ENCODE measurements around the gene ARHGAP18. TPM values are rescaled to one million over a fixed set of nuclear protein-coding genes. Genes with fewer than 3 reads are reported as not detected.

The ARHGAP18 gene
- total RNA-seq, 1 experiment from 2014 or later: 2.4 TPM

DNA sequence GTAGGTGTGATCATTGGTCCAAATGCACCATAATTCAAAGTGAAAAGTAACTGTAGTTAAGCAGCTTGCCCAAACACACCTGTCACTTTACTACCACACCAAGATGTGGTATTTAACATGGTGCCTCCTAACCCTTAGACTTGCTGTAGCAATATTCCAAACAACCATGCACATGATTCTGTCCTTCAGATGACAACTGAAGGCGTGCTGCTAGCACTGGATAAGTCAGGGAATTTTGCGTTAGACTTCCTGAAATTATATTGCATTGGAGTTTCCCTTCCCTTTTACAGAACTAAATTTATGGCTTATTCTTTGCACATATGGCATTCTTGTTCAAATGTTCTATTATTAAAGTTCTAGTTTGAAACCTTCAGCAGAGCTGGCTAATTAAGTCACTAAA, 106.2 kb downstream of the ARHGAP18 start:
- Histone ChIP-seq H3K4me2 (ENCODE audit: insufficient read depth, insufficient read length, low read length) (no peak overlapping the region), H2BK15ac (ENCODE audit: low read depth, low read length) (no peak overlapping the region), H3K56ac (ENCODE audit: insufficient read length, low read depth, low read length) (no peak overlapping the region), H4K91ac (ENCODE audit: insufficient read length, low read depth, low read length) (no peak overlapping the region), H4K8ac (replicated peaks; ENCODE audit: insufficient read length, low read depth, low read length) (no peak overlapping the region), H3T11ph (ENCODE audit: low read length) (no peak overlapping the region), H3K9ac (ENCODE audit: extremely low read depth, insufficient read length, low read length) (no peak overlapping the region), H2AFZ (ENCODE audit: low read length) (no peak overlapping the region), H2BK120ac (ENCODE audit: low read depth, low read length, poor library complexity, severe bottlenecking) (no peak overlapping the region), H3K79me1 (ENCODE audit: insufficient read depth, low read depth, low read length, poor library complexity, severe bottlenecking) (no peaks in the 10 kb centered on the region), H2AK5ac (ENCODE audit: insufficient read length, low read length) (no peak overlapping the region), H3K23me2 (ENCODE audit: insufficient read length, low read depth, low read length, poor library complexity, severe bottlenecking) (no peaks in the 10 kb centered on the region), H3K79me2 (ENCODE audit: insufficient read depth, low read length) (no peaks in the 10 kb centered on the region), H3K27me3 (ENCODE audit: insufficient read depth, low read length) (no peaks in the 10 kb centered on the region), H3K18ac (ENCODE audit: insufficient read length, low read depth, low read length) (no peak overlapping the region), H2BK20ac (ENCODE audit: low read depth, low read length, poor library complexity, severe bottlenecking) (no peak overlapping the region), H2BK5ac (ENCODE audit: insufficient read length, low read length) (no peak overlapping the region), H4K5ac (ENCODE audit: insufficient read length, low read depth, low read length) (no peak overlapping the region), H3K14ac (ENCODE audit: insufficient read depth, low read length) (no peak overlapping the region), H2BK12ac (ENCODE audit: insufficient read length, low read depth, low read length) (no peak overlapping the region), H3K27ac (ENCODE audit: insufficient read length, low read depth, low read length) (no peak overlapping the region), H3K4me1 (ENCODE audit: insufficient read depth, low read length) (no peaks in the 10 kb centered on the region), H3K9me3 (ENCODE audit: control insufficient read depth, low read depth, low read length) (no peaks in the 10 kb centered on the region), H3K23ac (ENCODE audit: insufficient read length, low read depth, low read length) (no peak overlapping the region), H4K20me1 (ENCODE audit: control insufficient read depth, insufficient read depth, insufficient read length) (no peaks in the 10 kb centered on the region), H3K4ac (ENCODE audit: low read depth, low read length) (no peak overlapping the region)
- Mint-ChIP-seq H3K4me3 (no peak overlapping the region), H3K27me3 (ENCODE audit: low read depth) (no peaks in the 10 kb centered on the region), H3K9me3 (no peaks in the 10 kb centered on the region), H3K4me1 (peaks cover 9 to 10% of the 10 kb centered on the region in 2 experiments), H3K36me3 (ENCODE audit: insufficient read depth in 1 of 3, low read depth in 3 of 3) (no peaks in the 10 kb centered on the region), H3K27ac (no peak overlapping the region)
- DNase-seq: no peak
- TF ChIP-seq, protein P1, sequence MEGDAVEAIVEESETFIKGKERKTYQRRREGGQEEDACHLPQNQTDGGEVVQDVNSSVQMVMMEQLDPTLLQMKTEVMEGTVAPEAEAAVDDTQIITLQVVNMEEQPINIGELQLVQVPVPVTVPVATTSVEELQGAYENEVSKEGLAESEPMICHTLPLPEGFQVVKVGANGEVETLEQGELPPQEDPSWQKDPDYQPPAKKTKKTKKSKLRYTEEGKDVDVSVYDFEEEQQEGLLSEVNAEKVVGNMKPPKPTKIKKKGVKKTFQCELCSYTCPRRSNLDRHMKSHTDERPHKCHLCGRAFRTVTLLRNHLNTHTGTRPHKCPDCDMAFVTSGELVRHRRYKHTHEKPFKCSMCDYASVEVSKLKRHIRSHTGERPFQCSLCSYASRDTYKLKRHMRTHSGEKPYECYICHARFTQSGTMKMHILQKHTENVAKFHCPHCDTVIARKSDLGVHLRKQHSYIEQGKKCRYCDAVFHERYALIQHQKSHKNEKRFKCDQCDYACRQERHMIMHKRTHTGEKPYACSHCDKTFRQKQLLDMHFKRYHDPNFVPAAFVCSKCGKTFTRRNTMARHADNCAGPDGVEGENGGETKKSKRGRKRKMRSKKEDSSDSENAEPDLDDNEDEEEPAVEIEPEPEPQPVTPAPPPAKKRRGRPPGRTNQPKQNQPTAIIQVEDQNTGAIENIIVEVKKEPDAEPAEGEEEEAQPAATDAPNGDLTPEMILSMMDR (conservative IDR thresholded peaks at IDR 0.05): no peak
- no CpG with 5 or more reads among the region's 2 CpGs for WGBS (ENCODE audit: extremely low coverage, insufficient read length, low lambda C conversion rate)
